NCI-H446 (cell line): ENCODE data around the gene CLIC4.
"Not testable (repeated sequence)": the region's sequence is repeated elsewhere in the genome, so short reads cannot be mapped to it uniquely, and the experiment has no call there.

Experiments used
- DNase-seq, 2 experiments: peaks; one replicate each; lab custom pipeline; 2025; lab: John Stamatoyannopoulos, UW

The CLIC4 gene

GRCh38 chr1:24771574-24771973 lies 26.3 kb downstream of the CLIC4 start:
- no peak for DNase-seq

GRCh38 chr1:24773618-24774017 lies 28.4 kb downstream of the CLIC4 start:
- no peak for DNase-seq

GRCh38 chr1:24775348-24775747 lies 30.1 kb downstream of the CLIC4 start:
- no peak for DNase-seq

GRCh38 chr1:24775916-24776315 lies 30.7 kb downstream of the CLIC4 start:
- no peak for DNase-seq

GRCh38 chr1:24776821-24777220 lies 31.6 kb downstream of the CLIC4 start:
- DNase-seq = no peak

GRCh38 chr1:24778141-24778540 lies 32.9 kb downstream of the CLIC4 start:
- DNase-seq = no peak

GRCh38 chr1:24779199-24779598 lies 34.0 kb downstream of the CLIC4 start:
- DNase-seq = not testable (repeated sequence)

- no peak for DNase-seq
These were observed 34.6 kb downstream of the CLIC4 start for GRCh38 chr1:24779689-24780464.

GRCh38 chr1:24780626-24781025 lies 35.4 kb downstream of the CLIC4 start:
- DNase-seq = not testable (repeated sequence)

- no peak for DNase-seq
These were observed 37.4 kb downstream of the CLIC4 start for GRCh38 chr1:24782689-24783088.

- no peak for DNase-seq
These were observed 38.5 kb downstream of the CLIC4 start for GRCh38 chr1:24783713-24784112.

- no peak for DNase-seq
These were observed 40.9 kb downstream of the CLIC4 start for GRCh38 chr1:24786191-24786590.

GRCh38 chr1:24790490-24790889 lies 45.2 kb downstream of the CLIC4 start:
- DNase-seq = no peak

- DNase-seq = no peak
These were observed 48.3 kb downstream of the CLIC4 start for GRCh38 chr1:24793447-24794129.

- DNase-seq = not testable (repeated sequence)
These were observed 48.9 kb downstream of the CLIC4 start for GRCh38 chr1:24794130-24794502.

- DNase-seq = no peak
These were observed 50.0 kb downstream of the CLIC4 start for GRCh38 chr1:24795236-24795635.

GRCh38 chr1:24796524-24796923 lies 51.3 kb downstream of the CLIC4 start:
- DNase-seq = no peak

- DNase-seq = not testable (repeated sequence)
These were observed 54.0 kb downstream of the CLIC4 start for GRCh38 chr1:24799242-24799641.

- DNase-seq = no peak
These were observed 55.9 kb downstream of the CLIC4 start for GRCh38 chr1:24801176-24801575.

- no peak for DNase-seq
These were observed 58.0 kb downstream of the CLIC4 start for GRCh38 chr1:24803220-24803619.

- no peak for DNase-seq
These were observed 58.8 kb downstream of the CLIC4 start for GRCh38 chr1:24803987-24804530.

- DNase-seq = no peak
These were observed 60.5 kb downstream of the CLIC4 start for GRCh38 chr1:24805534-24806301.

GRCh38 chr1:24806588-24806987 lies 61.3 kb downstream of the CLIC4 start:
- no peak for DNase-seq
